HCT116 (cell line): ENCODE results near the gene AGPAT3. TPM values are rescaled to one million over a fixed set of nuclear protein-coding genes. Genes with fewer than 3 reads are reported as not detected.

Experiments
- ATAC-seq: fragments of 200-7000 bp; cut with Tn5 transposase; 2 replicates; pipeline ENCODE4 v1.9.1; 2020; ENCODE audit warnings: mild to moderate bottlenecking, moderate library complexity
- BruUV-seq: library from RNA; stranded (reverse); fragments of 400-500 nt; replicated peaks from 2 replicates; lab custom pipeline; 2021; lab: Mats Ljungman, UMichigan
- CTCF ChIA-PET: fragments of 300-600 bp; sonication (Branson Sonifier 250); formaldehyde crosslinking; loops from one replicate; lab custom pipeline; 2021; ENCODE audit warnings: antibody characterized with exemption; lab: Charles Lee
- POLR2A ChIA-PET: fragments of 300-600, 350-600 bp; sonication (Branson Sonifier 250); formaldehyde crosslinking; loops from one replicate; lab custom pipeline; 2021; ENCODE audit warnings: antibody characterized with exemption; lab: Charles Lee
- RAD21 ChIA-PET, 2 experiments: fragments of 300-600 bp; sonication (Branson Sonifier 250); formaldehyde crosslinking; loops; one replicate each; lab custom pipeline; 2023; ENCODE audit warnings: low total read pairs in 2 of 2; ENCODE audit not compliant: uncharacterized antibody in 2 of 2, unreplicated experiment in 2 of 2, low non-redundant PET in 1 of 2; lab: Charles Lee
- DNase-seq: peaks from one replicate; pipeline ENCODE4 v3.0.0-alpha.2; 2010; ENCODE audit warnings: low read depth, low spot score
- H2AFZ ChIP-seq: fragments of 200-600 bp; shearing (Covaris generic), sonication (generic); 2 replicates; pipeline ENCODE4 v1.6.1; 2017; ENCODE audit warnings: low read depth, mixed run types, mixed read lengths, antibody characterized with exemption, low read length; ENCODE audit not compliant: poor library complexity, severe bottlenecking
- H3K27ac ChIP-seq: 2 replicates; pipeline ENCODE4 v1.5.1; 2012; ENCODE audit warnings: low read depth, low read length
- H3K27me3 ChIP-seq: fragments of 200-600 bp; sonication (generic); 2 replicates; pipeline ENCODE4 v1.6.1; 2016; ENCODE audit warnings: mixed run types, low read length, mixed read lengths; ENCODE audit not compliant: insufficient read depth
- H3K36me3 ChIP-seq, 2 experiments: fragments of 200-500 bp in 1 of 2; fragments of 200-600 bp in 1 of 2; sonication (Bioruptor generic) in 1 of 2; sonication (generic) in 1 of 2; 2 replicates each; pipeline versions ENCODE4 v1.5.1 to v1.6.1; 2014 to 2016; ENCODE audit warnings: low read length in 2 of 2, inconsistent platforms in 1 of 2, mixed read lengths in 1 of 2, mixed run types in 1 of 2; ENCODE audit not compliant: insufficient read depth in 2 of 2, control insufficient read depth in 1 of 2
- H3K4me1 ChIP-seq, 2 experiments: fragments of 200-600 bp in 1 of 2; sonication (generic) in 1 of 2; 2 replicates each; pipeline versions ENCODE4 v1.5.1 to v1.6.1; 2012 to 2017; ENCODE audit warnings: low read length in 2 of 2, inconsistent platforms in 1 of 2, mild to moderate bottlenecking in 1 of 2, mixed read lengths in 1 of 2, mixed run types in 1 of 2, moderate library complexity in 1 of 2; ENCODE audit not compliant: insufficient read depth in 2 of 2, control insufficient read depth in 1 of 2
- H3K4me2 ChIP-seq: fragments of 200-600 bp; sonication (generic); 2 replicates; pipeline ENCODE4 v1.6.1; 2017; ENCODE audit warnings: mixed run types, low read length, mixed read lengths
- H3K4me3 ChIP-seq, 2 experiments: fragments of 200-600 bp in 1 of 2; sonication (generic) in 1 of 2; replicated peaks in 1 of 2; 2 replicates each; pipeline ENCODE4 v1.5.1; 2011 to 2016; ENCODE audit warnings: low read length in 2 of 2, control low read depth in 1 of 2, low read depth in 1 of 2, mild to moderate bottlenecking in 1 of 2, mixed read lengths in 1 of 2, mixed run types in 1 of 2
- H3K79me2 ChIP-seq: fragments of 200-600 bp; sonication (generic); 2 replicates; pipeline ENCODE4 v1.6.1; 2017; ENCODE audit warnings: mild to moderate bottlenecking, mixed run types, low read length, moderate library complexity, mixed read lengths; ENCODE audit not compliant: insufficient read depth
- H3K9ac ChIP-seq: fragments of 200-600 bp; sonication (generic); 2 replicates; pipeline ENCODE4 v1.6.1; 2016; ENCODE audit warnings: low read length, mixed read lengths
- H3K9me2 ChIP-seq: fragments of 200-600 bp; sonication (generic), shearing (Covaris generic); 2 replicates; pipeline ENCODE4 v1.6.1; 2017; ENCODE audit warnings: mixed run types, mild to moderate bottlenecking, moderate library complexity; ENCODE audit not compliant: insufficient read depth
- H3K9me3 ChIP-seq, 2 experiments: fragments of 200-500 bp in 1 of 2; fragments of 200-600 bp in 1 of 2; sonication (Bioruptor generic) in 1 of 2; sonication (generic) in 1 of 2; 2 replicates each; pipeline ENCODE4 v1.6.1; 2014 to 2017; ENCODE audit warnings: low read length in 2 of 2, mixed read lengths in 2 of 2, inconsistent platforms in 1 of 2, low read depth in 1 of 2, mild to moderate bottlenecking in 1 of 2, mixed run types in 1 of 2, moderate library complexity in 1 of 2; ENCODE audit not compliant: control insufficient read depth in 1 of 2, insufficient read depth in 1 of 2
- H4K20me1 ChIP-seq: fragments of 200-600 bp; sonication (generic), shearing (Covaris generic); 2 replicates; pipeline ENCODE4 v1.6.1; 2017; ENCODE audit warnings: mixed run types, mild to moderate bottlenecking, moderate library complexity; ENCODE audit not compliant: insufficient read depth
- ATF3 ChIP-seq: IDR thresholded peaks from 2 replicates; pipeline ENCODE4 v1.6.1; 2012
- CBX3 ChIP-seq: IDR thresholded peaks from 2 replicates; pipeline ENCODE4 v1.6.1; 2012; ENCODE audit warnings: low read depth
- CEBPB ChIP-seq: IDR thresholded peaks from 2 replicates; pipeline ENCODE4 v1.6.1; 2012; ENCODE audit warnings: low read depth
- EGR1 ChIP-seq: IDR thresholded peaks from 2 replicates; pipeline ENCODE4 v1.6.1; 2012; ENCODE audit warnings: low read depth
- ELF1 ChIP-seq: IDR thresholded peaks from 2 replicates; pipeline ENCODE4 v1.6.1; 2012; ENCODE audit warnings: low read depth, borderline replicate concordance
- EZH2 ChIP-seq: fragments of 200-600 bp; sonication (generic); IDR thresholded peaks from 2 replicates; pipeline ENCODE4 v1.6.1; 2017; ENCODE audit warnings: antibody characterized with exemption, mixed run types
- FOSL1 ChIP-seq: IDR thresholded peaks from 2 replicates; pipeline ENCODE4 v1.6.1; 2012; ENCODE audit warnings: low read depth
- POLR2A ChIP-seq: IDR thresholded peaks from 2 replicates; pipeline ENCODE4 v1.7.0; 2011; ENCODE audit warnings: borderline replicate concordance; ENCODE audit not compliant: insufficient read depth, insufficient read length; ENCODE audit errors: extremely low read depth
- RAD21 ChIP-seq: IDR thresholded peaks from 2 replicates; pipeline ENCODE4 v1.6.1; 2012; ENCODE audit warnings: low read depth, mild to moderate bottlenecking
- SIN3A ChIP-seq: IDR thresholded peaks from 2 replicates; pipeline ENCODE4 v1.6.1; 2012; ENCODE audit warnings: low read depth
- SP1 ChIP-seq: IDR thresholded peaks from 2 replicates; pipeline ENCODE4 v1.6.1; 2012; ENCODE audit warnings: low read depth
- SRF ChIP-seq: IDR thresholded peaks from 2 replicates; pipeline ENCODE4 v1.6.1; 2012; ENCODE audit warnings: low read depth
- TCF7L2 ChIP-seq: IDR thresholded peaks from 2 replicates; pipeline ENCODE4 v1.7.0; 2011; ENCODE audit warnings: borderline replicate concordance, inconsistent platforms; ENCODE audit not compliant: insufficient read depth, insufficient read length; ENCODE audit errors: extremely low read depth
- YY1 ChIP-seq: IDR thresholded peaks from 2 replicates; pipeline ENCODE4 v1.6.1; 2011; ENCODE audit warnings: low read length, low read depth, moderate library complexity, mild to moderate bottlenecking; ENCODE audit not compliant: insufficient replicate concordance; ENCODE audit errors: extremely low read depth
- ZFX ChIP-seq: fragments of 450-650 bp; IDR thresholded peaks from 2 replicates; pipeline ENCODE4 v1.6.1; 2017
- ZNF274 ChIP-seq: fragments of 200-500 bp; sonication (Bioruptor generic); IDR thresholded peaks from 2 replicates; pipeline ENCODE4 v1.6.1; 2014; ENCODE audit warnings: mild to moderate bottlenecking, low read depth, low read length, inconsistent platforms
- intact Hi-C: fragments of 100-400 bp; cut with micrococcal nuclease; formaldehyde crosslinking; loops from 2 replicates; pipeline ENCODE4 v1.10.0; 2022
- total RNA-seq: library from RNA; stranded (reverse); gene quantifications from one replicate; pipeline ENCODE4 v1.2.1, GENCODE V29; 2021; ENCODE audit not compliant: unreplicated experiment
- TF ChIP-seq, protein P1 (sequence below), 3 experiments: fragments of 200-600 bp in 1 of 3; sonication (generic) in 1 of 3; IDR thresholded peaks in 2 of 3; conservative IDR thresholded peaks in 1 of 3; 2 replicates each; pipeline ENCODE4 v1.5.1; 2012 to 2017; ENCODE audit warnings: low read depth in 2 of 3, low read length in 2 of 3, antibody characterized with exemption in 1 of 3, borderline replicate concordance in 1 of 3, control low read depth in 1 of 3, mild to moderate bottlenecking in 1 of 3, mixed read lengths in 1 of 3, mixed run types in 1 of 3, moderate library complexity in 1 of 3; ENCODE audit not compliant: insufficient read depth in 1 of 3
- TF ChIP-seq, protein P2 (sequence below): IDR thresholded peaks from 2 replicates; pipeline ENCODE4 v1.6.1; 2011; ENCODE audit warnings: mild to moderate bottlenecking, low read length, moderate library complexity; ENCODE audit not compliant: insufficient replicate concordance; ENCODE audit errors: extremely low read depth
- TF ChIP-seq, protein P3 (sequence below): IDR thresholded peaks from 2 replicates; pipeline ENCODE4 v1.6.1; 2012; ENCODE audit warnings: low read depth

The AGPAT3 gene
- total RNA-seq, 1 experiment from 2014 or later, result 54.1 TPM

DNA sequence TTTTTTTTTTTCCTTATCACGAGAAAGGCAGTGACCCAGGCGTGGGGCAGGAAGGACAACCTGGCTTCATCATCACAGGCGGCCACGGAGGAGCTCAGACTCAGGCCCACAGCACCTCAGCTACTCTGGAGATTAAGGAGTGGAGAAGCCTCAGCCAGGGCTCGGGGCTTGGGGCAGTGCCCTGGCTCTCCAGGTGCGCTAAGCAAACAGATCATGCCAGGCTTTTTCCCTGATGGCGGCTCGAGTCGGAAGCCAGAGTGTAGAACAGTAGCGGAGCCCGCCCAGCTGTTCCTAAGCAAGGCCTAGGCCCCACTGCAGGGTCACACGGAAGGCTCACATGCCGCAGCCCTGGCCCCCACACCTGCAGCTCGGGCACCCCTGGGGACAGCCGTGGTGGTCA is 70.7 kb downstream of the AGPAT3 start:
- intact Hi-C loops, result no loop called here
- no TSS peak for BruUV-seq
- ChIA-PET CTCF (no interaction called here), RAD21 (no interaction called here), POLR2A (no interaction called here)
- no peaks in the 10 kb centered on the region for H4K20me1 ChIP-seq
- TF ChIP-seq CEBPB (no peak), SP1 (no peak), ELF1 (no peak), SRF (no peak), RAD21 (no peak), FOSL1 (no peak), ATF3 (no peak), ZFX (no peak), POLR2A (no peak), CBX3 (no peak), ZNF274 (no peak), EZH2 (no peak), TCF7L2 (no peak), YY1 (no peak), EGR1 (no peak), SIN3A (no peak)
- TF ChIP-seq, protein P1, sequence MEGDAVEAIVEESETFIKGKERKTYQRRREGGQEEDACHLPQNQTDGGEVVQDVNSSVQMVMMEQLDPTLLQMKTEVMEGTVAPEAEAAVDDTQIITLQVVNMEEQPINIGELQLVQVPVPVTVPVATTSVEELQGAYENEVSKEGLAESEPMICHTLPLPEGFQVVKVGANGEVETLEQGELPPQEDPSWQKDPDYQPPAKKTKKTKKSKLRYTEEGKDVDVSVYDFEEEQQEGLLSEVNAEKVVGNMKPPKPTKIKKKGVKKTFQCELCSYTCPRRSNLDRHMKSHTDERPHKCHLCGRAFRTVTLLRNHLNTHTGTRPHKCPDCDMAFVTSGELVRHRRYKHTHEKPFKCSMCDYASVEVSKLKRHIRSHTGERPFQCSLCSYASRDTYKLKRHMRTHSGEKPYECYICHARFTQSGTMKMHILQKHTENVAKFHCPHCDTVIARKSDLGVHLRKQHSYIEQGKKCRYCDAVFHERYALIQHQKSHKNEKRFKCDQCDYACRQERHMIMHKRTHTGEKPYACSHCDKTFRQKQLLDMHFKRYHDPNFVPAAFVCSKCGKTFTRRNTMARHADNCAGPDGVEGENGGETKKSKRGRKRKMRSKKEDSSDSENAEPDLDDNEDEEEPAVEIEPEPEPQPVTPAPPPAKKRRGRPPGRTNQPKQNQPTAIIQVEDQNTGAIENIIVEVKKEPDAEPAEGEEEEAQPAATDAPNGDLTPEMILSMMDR (IDR thresholded peaks at IDR 0.05 in 2 of 3, conservative IDR thresholded peaks at IDR 0.05 in 1 of 3; ENCODE audit: borderline replicate concordance in 1 of 3, insufficient read depth in 1 of 3, low read depth in 2 of 3, low read length in 2 of 3), result no peak
- TF ChIP-seq, protein P2, sequence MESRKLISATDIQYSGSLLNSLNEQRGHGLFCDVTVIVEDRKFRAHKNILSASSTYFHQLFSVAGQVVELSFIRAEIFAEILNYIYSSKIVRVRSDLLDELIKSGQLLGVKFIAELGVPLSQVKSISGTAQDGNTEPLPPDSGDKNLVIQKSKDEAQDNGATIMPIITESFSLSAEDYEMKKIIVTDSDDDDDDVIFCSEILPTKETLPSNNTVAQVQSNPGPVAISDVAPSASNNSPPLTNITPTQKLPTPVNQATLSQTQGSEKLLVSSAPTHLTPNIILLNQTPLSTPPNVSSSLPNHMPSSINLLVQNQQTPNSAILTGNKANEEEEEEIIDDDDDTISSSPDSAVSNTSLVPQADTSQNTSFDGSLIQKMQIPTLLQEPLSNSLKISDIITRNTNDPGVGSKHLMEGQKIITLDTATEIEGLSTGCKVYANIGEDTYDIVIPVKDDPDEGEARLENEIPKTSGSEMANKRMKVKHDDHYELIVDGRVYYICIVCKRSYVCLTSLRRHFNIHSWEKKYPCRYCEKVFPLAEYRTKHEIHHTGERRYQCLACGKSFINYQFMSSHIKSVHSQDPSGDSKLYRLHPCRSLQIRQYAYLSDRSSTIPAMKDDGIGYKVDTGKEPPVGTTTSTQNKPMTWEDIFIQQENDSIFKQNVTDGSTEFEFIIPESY, result no peak
- TF ChIP-seq, protein P3, sequence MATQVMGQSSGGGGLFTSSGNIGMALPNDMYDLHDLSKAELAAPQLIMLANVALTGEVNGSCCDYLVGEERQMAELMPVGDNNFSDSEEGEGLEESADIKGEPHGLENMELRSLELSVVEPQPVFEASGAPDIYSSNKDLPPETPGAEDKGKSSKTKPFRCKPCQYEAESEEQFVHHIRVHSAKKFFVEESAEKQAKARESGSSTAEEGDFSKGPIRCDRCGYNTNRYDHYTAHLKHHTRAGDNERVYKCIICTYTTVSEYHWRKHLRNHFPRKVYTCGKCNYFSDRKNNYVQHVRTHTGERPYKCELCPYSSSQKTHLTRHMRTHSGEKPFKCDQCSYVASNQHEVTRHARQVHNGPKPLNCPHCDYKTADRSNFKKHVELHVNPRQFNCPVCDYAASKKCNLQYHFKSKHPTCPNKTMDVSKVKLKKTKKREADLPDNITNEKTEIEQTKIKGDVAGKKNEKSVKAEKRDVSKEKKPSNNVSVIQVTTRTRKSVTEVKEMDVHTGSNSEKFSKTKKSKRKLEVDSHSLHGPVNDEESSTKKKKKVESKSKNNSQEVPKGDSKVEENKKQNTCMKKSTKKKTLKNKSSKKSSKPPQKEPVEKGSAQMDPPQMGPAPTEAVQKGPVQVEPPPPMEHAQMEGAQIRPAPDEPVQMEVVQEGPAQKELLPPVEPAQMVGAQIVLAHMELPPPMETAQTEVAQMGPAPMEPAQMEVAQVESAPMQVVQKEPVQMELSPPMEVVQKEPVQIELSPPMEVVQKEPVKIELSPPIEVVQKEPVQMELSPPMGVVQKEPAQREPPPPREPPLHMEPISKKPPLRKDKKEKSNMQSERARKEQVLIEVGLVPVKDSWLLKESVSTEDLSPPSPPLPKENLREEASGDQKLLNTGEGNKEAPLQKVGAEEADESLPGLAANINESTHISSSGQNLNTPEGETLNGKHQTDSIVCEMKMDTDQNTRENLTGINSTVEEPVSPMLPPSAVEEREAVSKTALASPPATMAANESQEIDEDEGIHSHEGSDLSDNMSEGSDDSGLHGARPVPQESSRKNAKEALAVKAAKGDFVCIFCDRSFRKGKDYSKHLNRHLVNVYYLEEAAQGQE, result no peak
- H3K79me2 ChIP-seq, result no peaks in the 10 kb centered on the region; the same call in 1 of the 2 replicates
- no peak overlapping the region for H3K4me3 ChIP-seq
- ATAC-seq (no peak), DNase-seq (no peak)
- H3K27me3 ChIP-seq, result no peaks in the 10 kb centered on the region
- H3K4me2 ChIP-seq, result no peak overlapping the region
- no peak overlapping the region for H3K9ac ChIP-seq
- H3K27ac ChIP-seq, result no peak overlapping the region
- H3K9me2 ChIP-seq, result no peaks in the 10 kb centered on the region
- H3K4me1 ChIP-seq, result peaks cover 3 to 11% of the 10 kb centered on the region in 2 experiments; a peak in 3 of 4 replicates
- no peaks in the 10 kb centered on the region for H3K36me3 ChIP-seq
- H2AFZ ChIP-seq, result no peak overlapping the region
- H3K9me3 ChIP-seq, result no peaks in the 10 kb centered on the region
